Gastrocnemius medialis (tissue), 4 donors: Measurements from ENCODE around the gene DNAH6.

Source experiments
- CTCF ChIP-seq, 5 experiments: fragments of 450-650 bp in 3 of 5; fragments of 200-600 bp in 2 of 5; sonication (generic) in 2 of 5; IDR thresholded peaks in 4 of 5; conservative IDR thresholded peaks in 1 of 5; 1 replicate in 4 of 5; 2 replicates in 1 of 5; pipeline ENCODE4 v1.5.1; 2016 to 2019; ENCODE audit warnings: antibody characterized with exemption in 5 of 5, mild to moderate bottlenecking in 3 of 5, moderate library complexity in 3 of 5
- POLR2A ChIP-seq, 2 donors: fragments of 450-650 bp; IDR thresholded peaks; one replicate each; pipeline ENCODE4 v1.6.1; 2017; ENCODE audit warnings: antibody characterized with exemption in 2 of 2, mild to moderate bottlenecking in 2 of 2, moderate library complexity in 2 of 2

GRCh38 chr2:84713441-84713840, 197.1 kb downstream of the DNAH6 start:
- TF ChIP-seq CTCF (IDR thresholded peaks at IDR 0.05 in 4 of 5, conservative IDR thresholded peaks at IDR 0.05 in 1 of 5) (no peak), POLR2A (IDR thresholded peaks at IDR 0.05) (no peak)
